ENCODE results near the gene TSPAN31. TPM values are rescaled to one million over a fixed set of nuclear protein-coding genes. Genes with fewer than 3 reads are reported as not detected.
A peak's percentile ranks its signal among the peaks of the same experiment; 100 is the strongest.

Gene TSPAN31
- total RNA-seq, 1 donor from 2014 or later = 109 TPM

- TF ChIP-seq CTCF (IDR thresholded peaks at IDR 0.05; ENCODE audit: insufficient read depth, low read length, severe bottlenecking) = no peak
- no peak for DNase-seq (ENCODE audit: low read depth)
- FAIRE-seq = no peak
- H3K27me3 ChIP-seq (ENCODE audit: control insufficient read depth, insufficient read depth, low read length) = no peaks in the 10 kb centered on the region
- H3K4me3 ChIP-seq (ENCODE audit: low read depth, low read length) = peak overlapping the region; percentile 73
- H3K36me3 ChIP-seq (ENCODE audit: control insufficient read depth, insufficient read depth, low read length) = peaks cover 11% of the 10 kb centered on the region
These were observed 1.2 kb downstream of the TSPAN31 start for GRCh38 chr12:57746025-57746424.

GRCh38 chr12:57749061-57749460 is 4.2 kb downstream of the TSPAN31 start:
- Histone ChIP-seq H3K27me3 (ENCODE audit: control insufficient read depth, insufficient read depth, low read length) (no peaks in the 10 kb centered on the region), H3K36me3 (ENCODE audit: control insufficient read depth, insufficient read depth, low read length) (peaks cover 11% of the 10 kb centered on the region), H3K4me3 (ENCODE audit: low read depth, low read length) (no peak overlapping the region)
- DNase-seq (ENCODE audit: low read depth) (no peak), FAIRE-seq (no peak)
- TF ChIP-seq CTCF (IDR thresholded peaks at IDR 0.05; ENCODE audit: insufficient read depth, low read length, severe bottlenecking) = no peak

- peaks cover 11% of the 10 kb centered on the region for H3K36me3 ChIP-seq (ENCODE audit: control insufficient read depth, insufficient read depth, low read length)
- DNase-seq (ENCODE audit: low read depth) (no peak), FAIRE-seq (no peak)
- H3K4me3 ChIP-seq (ENCODE audit: low read depth, low read length) = peak overlapping the region; percentile 63
- no peaks in the 10 kb centered on the region for H3K27me3 ChIP-seq (ENCODE audit: control insufficient read depth, insufficient read depth, low read length)
- TF ChIP-seq CTCF (IDR thresholded peaks at IDR 0.05; ENCODE audit: insufficient read depth, low read length, severe bottlenecking) = no peak
These were observed 6.0 kb downstream of the TSPAN31 start for GRCh38 chr12:57750561-57751431.

GRCh38 chr12:57751432-57751787 is 6.6 kb downstream of the TSPAN31 start:
- H3K27me3 ChIP-seq (ENCODE audit: control insufficient read depth, insufficient read depth, low read length) = no peaks in the 10 kb centered on the region
- no peak for DNase-seq (ENCODE audit: low read depth)
- FAIRE-seq = no peak
- H3K4me3 ChIP-seq (ENCODE audit: low read depth, low read length) = peak overlapping the region; percentile 63
- no peak for TF ChIP-seq CTCF (IDR thresholded peaks at IDR 0.05; ENCODE audit: insufficient read depth, low read length, severe bottlenecking)
- H3K36me3 ChIP-seq (ENCODE audit: control insufficient read depth, insufficient read depth, low read length) = peaks cover 11% of the 10 kb centered on the region

- Histone ChIP-seq H3K4me3 (ENCODE audit: low read depth, low read length) (peak within 1 kb of the TSS; percentile 63), H3K36me3 (ENCODE audit: control insufficient read depth, insufficient read depth, low read length) (peaks cover 11% of the 10 kb centered on the region), H3K27me3 (ENCODE audit: control insufficient read depth, insufficient read depth, low read length) (no peaks in the 10 kb centered on the region)
- FAIRE-seq (no peak), DNase-seq (ENCODE audit: low read depth) (peak; percentile 95)
- no peak for TF ChIP-seq CTCF (IDR thresholded peaks at IDR 0.05; ENCODE audit: insufficient read depth, low read length, severe bottlenecking)
These were observed 7.2 kb downstream of the TSPAN31 start, which contains the start of gene CDK4 for GRCh38 chr12:57751788-57752667. CDK4 (minus strand) TSS chr12:57752310; CDS start chr12:57751717, 593 bp downstream.
